Smooth muscle cell of the pulmonary artery (primary cell): ENCODE results near the gene SFXN4. TPM values are rescaled to one million over a fixed set of nuclear protein-coding genes. Genes with fewer than 3 reads are reported as not detected.

ENCODE experiments used
- total RNA-seq: library from RNA; depleted of rRNA; stranded (reverse); fragments of >200 nt; gene quantifications from 2 replicates; pipeline ENCODE4 v1.2.3, GENCODE V29; 2014

SFXN4 gene, protein sequence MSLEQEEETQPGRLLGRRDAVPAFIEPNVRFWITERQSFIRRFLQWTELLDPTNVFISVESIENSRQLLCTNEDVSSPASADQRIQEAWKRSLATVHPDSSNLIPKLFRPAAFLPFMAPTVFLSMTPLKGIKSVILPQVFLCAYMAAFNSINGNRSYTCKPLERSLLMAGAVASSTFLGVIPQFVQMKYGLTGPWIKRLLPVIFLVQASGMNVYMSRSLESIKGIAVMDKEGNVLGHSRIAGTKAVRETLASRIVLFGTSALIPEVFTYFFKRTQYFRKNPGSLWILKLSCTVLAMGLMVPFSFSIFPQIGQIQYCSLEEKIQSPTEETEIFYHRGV
- total RNA-seq = 8.5 and 10.8 TPM in 2 replicates

GRCh38 chr10:119165171-119166117, at the start of gene SFXN4:
SFXN4 (minus strand) TSS chr10:119165714; CDS start chr10:119165647, 67 bp downstream.

DNA sequence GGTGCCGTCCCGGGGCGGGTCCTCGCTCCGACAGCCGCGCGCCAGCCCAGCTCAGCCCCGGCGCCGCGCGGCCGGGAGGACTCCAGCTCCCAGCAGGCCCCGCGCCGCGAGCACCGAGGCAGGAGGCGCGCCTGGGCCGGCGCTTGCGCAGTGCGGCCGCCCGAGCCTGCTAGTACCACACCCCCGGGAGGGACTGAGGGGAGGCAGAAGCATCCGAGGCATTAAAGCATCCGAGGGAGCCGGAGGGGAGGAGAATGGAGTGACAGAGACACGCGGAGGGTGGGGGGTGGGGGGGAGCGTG, 41.8 kb upstream of the SFXN4 start, which contains the start of gene GRK5:
Gene GRK5 (plus strand): TSS at position 206 of the 301 bp plus-strand sequence. CDS start 347 bp downstream, outside the sequence.

DNA sequence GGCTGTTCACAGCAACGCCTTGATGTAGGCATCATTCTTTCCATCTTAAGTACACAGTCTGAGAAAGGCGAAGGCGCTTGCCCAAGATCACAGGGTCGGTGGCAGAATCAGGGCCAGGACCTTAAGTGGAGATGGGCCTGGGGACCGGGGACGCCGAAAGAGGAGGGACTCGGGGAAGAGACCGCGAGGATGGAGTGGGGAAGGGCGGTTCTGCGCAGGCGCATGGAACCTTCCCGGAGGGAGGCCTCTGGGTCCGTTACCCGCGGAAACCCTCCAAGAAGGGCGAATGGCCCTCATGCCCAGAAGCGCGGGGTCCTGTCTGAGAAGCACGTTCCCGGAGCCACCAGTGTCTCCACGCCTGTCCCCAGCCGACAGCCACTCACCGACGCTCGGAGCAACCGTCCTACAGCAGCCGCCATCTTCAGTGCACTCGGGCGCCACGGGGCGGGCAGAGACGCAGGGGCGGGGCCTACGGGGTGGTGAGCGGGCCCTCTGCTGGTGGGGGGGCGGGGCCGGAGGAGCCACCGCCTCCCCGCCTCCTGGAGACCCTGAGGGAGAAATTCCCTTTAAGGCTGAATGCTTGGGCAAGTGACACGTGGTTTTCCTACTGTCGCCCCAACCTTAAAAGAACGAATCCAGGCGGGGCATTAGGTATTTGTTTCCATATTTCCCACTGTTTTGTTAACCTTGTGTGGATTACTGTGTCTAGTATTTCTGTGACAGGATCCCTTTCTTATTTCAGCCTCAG, 13.0 kb upstream of the SFXN4 start, which contains the start of gene PRDX3:
Gene PRDX3 (minus strand): TSS at position 441 of the 748 bp plus-strand sequence. CDS start 22 bp downstream, at position 419.

DNA sequence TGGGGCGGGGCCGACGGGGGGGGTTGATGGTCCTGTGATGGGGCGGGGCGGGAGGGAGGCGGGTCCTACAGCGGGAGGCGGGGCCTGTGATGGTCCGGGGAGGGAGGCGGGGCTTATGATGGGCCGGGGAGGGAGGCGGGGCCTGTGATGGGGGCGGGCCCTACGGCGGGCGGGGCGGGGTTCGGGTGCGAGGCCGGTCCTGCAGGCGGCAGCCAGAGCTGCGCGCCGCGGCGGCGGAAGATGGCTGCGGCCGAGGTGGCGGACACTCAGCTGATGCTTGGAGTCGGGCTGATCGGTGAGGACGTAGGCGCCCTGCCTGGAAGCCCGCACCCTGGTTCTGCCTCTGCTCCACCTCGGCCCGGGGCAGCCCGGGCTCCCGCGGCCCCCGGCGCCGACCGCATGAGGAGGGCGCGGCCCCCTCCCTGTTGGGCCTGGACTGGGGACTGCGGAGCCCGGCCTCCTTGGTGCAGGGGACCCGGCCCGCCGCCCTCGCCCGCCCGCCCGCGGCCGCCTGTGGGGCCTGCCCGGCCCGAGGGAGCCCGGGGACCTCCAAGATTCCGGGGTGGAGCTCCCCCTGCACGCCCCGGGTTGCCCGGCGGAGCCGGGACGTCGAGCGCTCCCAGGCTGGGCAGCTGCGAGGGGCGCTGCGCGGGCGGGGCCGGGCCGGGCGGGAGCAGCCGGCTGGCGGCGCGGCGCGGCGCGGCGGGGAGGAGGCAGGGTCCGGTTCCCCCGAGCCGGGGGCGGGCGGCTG, 61.4 kb downstream of the SFXN4 start, which contains the start of gene DENND10:
Gene DENND10 (plus strand): TSS at position 211 of the 751 bp plus-strand sequence. CDS start 30 bp downstream, at position 241.

Other genes with a start within 250 kb of the SFXN4 start
- 0.99 and 1.5 TPM in 2 replicates for gene NANOS1, start 136.0 kb downstream of the SFXN4 start, total RNA-seq
- 125 and 140 TPM in 2 replicates for gene EIF3A, start 84.9 kb downstream of the SFXN4 start, total RNA-seq
- gene DENND10, start 61.6 kb downstream of the SFXN4 start, total RNA-seq = 69.5 and 74.1 TPM in 2 replicates
- gene PRDX3, start 13.1 kb upstream of the SFXN4 start, total RNA-seq = 181 and 187 TPM in 2 replicates
- gene GRK5, start 41.9 kb upstream of the SFXN4 start, total RNA-seq = 35.9 and 60.3 TPM in 2 replicates